IgD-negative memory B cell (primary cell): Measurements from ENCODE around the gene KLF11. TPM values are rescaled to one million over a fixed set of nuclear protein-coding genes. Genes with fewer than 3 reads are reported as not detected.

ENCODE experiments used
- H3K27ac Mint-ChIP-seq, 3 donors: one replicate each; pipeline ENCODE4 v1.8.0; 2020 to 2022; ENCODE audit warnings: mild to moderate bottlenecking in 3 of 3, mixed read lengths in 3 of 3, moderate library complexity in 1 of 3
- H3K27me3 Mint-ChIP-seq: one replicate; pipeline ENCODE4 v1.8.0; 2021; ENCODE audit warnings: mixed read lengths
- H3K36me3 Mint-ChIP-seq: one replicate; pipeline ENCODE4 v1.8.0; 2020; ENCODE audit warnings: mild to moderate bottlenecking, mixed read lengths
- H3K4me1 Mint-ChIP-seq, 3 donors: one replicate each; pipeline ENCODE4 v1.8.0; 2020 to 2022; ENCODE audit warnings: mixed read lengths in 3 of 3, mild to moderate bottlenecking in 1 of 3
- H3K4me3 Mint-ChIP-seq, 4 donors: one replicate each; pipeline ENCODE4 v1.8.0; 2020 to 2022; ENCODE audit warnings: mild to moderate bottlenecking in 4 of 4, mixed read lengths in 4 of 4, moderate library complexity in 3 of 4
- H3K9me3 Mint-ChIP-seq, 3 donors: one replicate each; pipeline ENCODE4 v1.8.0; 2020 to 2021; ENCODE audit warnings: mixed read lengths in 3 of 3, mild to moderate bottlenecking in 1 of 3
- polyA plus RNA-seq: library from polyadenylated mRNA; unstranded; fragments of 300-500 nt; fragmentation: Illumina TruSeq; gene quantifications from one replicate; pipeline ENCODE4 v1.2.3, GENCODE V29; 2021

Gene KLF11
- polyA plus RNA-seq, 1 donor from 2014 or later: 13.9 TPM

DNA sequence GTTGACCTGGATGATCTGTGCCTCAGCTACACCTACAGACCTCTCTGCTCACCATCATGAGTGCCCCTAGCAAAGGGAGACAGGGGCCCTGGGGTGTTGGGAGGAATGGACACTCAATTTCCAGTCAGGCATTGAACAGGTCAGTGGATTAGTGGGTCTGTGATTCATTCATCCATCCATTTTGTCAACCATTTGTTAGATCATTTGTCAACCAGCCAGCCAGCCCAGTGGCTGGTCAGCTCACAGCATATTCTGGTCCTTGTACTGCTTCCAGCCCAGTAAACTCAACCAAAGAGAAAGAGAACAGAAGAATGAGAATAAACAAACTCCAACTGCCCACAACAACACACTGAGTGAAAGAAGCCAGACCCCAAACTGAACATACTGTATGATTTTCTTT, 4.6 kb upstream of the KLF11 start:
- H3K36me3 Mint-ChIP-seq: peaks cover 1% of the 10 kb centered on the region
- H3K4me3 Mint-ChIP-seq: peak overlapping the region in 1 of 4 donors; percentile 68
- H3K4me1 Mint-ChIP-seq: peaks cover 23 to 34% (median 27%) of the 10 kb centered on the region in 3 donors
- H3K27ac Mint-ChIP-seq: peak overlapping the region in 2 of 3 donors; percentile 82 to 95
- no peaks in the 10 kb centered on the region for H3K9me3 Mint-ChIP-seq
- H3K27me3 Mint-ChIP-seq: no peaks in the 10 kb centered on the region

DNA sequence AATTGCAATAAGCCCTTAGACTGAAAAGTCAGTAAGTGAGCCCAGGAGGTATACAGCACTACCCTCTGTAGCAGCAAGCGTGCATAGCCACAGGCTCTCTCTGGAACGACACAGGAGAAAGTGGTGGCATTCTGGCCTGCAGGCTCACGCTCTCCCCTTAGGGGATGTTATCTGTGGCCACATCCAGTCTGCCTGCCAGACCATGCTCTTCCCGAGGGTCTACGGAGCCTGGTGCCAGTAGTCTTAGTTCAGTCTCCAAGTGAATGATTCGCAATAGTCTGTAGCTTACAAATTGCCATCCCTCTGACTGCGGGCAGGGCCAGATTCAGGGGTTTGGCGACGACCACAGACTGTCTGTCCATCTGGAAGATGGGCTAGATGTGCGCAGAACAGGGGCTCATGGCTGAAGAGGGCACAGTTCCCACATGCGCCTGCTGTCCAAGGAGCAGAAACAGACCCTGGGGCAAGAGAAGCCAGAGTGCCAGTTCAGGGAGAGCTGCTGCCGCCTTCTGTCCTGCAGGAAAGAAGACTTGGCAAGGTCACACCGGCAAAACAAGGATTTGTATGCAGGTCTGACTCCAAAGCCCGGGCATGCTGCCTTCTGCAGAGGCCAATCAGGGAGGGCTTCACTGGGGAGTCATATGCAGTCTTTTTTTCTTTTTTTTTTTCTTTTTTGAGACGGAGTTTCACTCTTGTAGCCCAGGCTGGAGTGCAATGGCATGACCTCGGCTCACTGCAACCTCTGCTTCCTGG, 3.5 kb upstream of the KLF11 start:
- Mint-ChIP-seq H3K4me1 (peaks cover 17 to 32% (median 25%) of the 10 kb centered on the region in 3 donors), H3K27ac (peak overlapping the region; percentile 19 to 95 (median 46)), H3K36me3 (no peaks in the 10 kb centered on the region), H3K27me3 (no peaks in the 10 kb centered on the region), H3K9me3 (no peaks in the 10 kb centered on the region), H3K4me3 (peak overlapping the region in 3 of 4 donors; percentile 9 to 95 (median 19))

DNA sequence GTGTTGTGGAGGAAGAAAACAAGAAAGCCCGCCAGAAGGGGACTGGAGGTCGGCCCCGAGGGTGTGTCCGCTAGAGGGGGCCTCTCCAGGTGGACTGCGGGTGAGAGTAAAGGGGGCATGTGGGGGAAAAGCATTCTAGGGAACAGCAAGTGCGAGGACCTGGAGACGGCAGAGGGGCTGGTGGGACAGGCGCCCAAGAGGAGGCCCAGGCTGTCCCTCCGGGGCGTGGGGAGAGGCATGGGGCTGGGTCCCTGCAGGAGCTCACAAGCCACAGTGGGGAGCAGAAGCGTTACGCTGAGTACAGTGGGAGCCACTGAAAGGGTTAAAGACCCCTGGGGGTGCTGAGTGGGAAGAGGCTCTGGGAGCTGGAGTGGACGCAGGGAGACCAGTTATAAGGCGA, 1.6 kb upstream of the KLF11 start:
- Mint-ChIP-seq H3K4me3 (peak overlapping the region in 3 of 4 donors; percentile 94 to 95 (median 95)), H3K9me3 (no peaks in the 10 kb centered on the region), H3K27me3 (no peaks in the 10 kb centered on the region), H3K36me3 (no peaks in the 10 kb centered on the region), H3K27ac (peak overlapping the region in 2 of 3 donors; percentile 77 to 95), H3K4me1 (peaks cover 10 to 31% (median 22%) of the 10 kb centered on the region in 3 donors)

DNA sequence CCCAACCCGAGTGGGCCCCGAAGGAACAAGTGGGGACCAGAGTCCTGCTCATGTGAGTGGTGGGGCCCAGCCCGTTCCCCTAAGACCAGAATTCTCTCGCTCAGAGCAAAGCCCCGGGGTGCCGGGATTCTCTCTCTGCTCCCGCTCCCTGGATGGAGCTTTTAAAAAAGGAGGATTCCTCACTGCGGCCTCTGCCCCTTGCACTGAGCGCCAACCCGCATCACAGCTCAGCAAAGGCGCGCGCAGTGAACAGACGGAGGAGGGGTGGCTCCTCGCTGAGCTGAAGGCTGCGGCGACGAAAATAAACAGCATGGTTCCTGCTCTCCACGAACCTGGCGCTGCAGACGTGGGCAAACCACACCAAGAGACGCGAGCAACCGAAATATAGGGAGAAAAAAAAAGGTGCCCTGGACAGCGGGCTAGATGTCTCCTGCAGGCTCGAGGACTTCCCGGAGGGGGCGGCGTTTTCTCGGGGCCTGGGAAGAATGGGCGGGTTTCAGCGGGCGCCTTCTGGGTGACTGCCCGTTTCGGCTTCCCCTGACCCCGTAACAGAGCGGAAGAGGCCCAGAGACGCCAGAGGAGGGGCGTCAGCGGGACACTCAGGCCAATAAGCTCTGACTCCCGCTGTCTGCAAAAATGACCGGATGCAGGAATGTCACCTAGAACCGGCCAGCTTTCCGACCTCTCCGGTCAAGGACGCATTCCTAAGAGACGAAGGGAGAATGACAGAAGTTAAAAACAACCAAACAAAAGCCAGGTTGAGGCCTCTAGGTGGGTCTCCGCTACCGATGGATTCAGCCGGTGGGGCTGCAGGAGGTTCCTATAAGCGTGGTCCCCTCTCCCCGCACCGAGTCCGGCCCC, 819 bp upstream of the KLF11 start:
- Mint-ChIP-seq H3K27me3 (no peaks in the 10 kb centered on the region), H3K36me3 (peaks cover 2% of the 10 kb centered on the region), H3K4me1 (peaks cover 12 to 37% (median 25%) of the 10 kb centered on the region in 3 donors), H3K9me3 (no peaks in the 10 kb centered on the region), H3K4me3 (peak overlapping the region; percentile 80 to 95 (median 94)), H3K27ac (peak overlapping the region; percentile 93 to 97 (median 95))

DNA sequence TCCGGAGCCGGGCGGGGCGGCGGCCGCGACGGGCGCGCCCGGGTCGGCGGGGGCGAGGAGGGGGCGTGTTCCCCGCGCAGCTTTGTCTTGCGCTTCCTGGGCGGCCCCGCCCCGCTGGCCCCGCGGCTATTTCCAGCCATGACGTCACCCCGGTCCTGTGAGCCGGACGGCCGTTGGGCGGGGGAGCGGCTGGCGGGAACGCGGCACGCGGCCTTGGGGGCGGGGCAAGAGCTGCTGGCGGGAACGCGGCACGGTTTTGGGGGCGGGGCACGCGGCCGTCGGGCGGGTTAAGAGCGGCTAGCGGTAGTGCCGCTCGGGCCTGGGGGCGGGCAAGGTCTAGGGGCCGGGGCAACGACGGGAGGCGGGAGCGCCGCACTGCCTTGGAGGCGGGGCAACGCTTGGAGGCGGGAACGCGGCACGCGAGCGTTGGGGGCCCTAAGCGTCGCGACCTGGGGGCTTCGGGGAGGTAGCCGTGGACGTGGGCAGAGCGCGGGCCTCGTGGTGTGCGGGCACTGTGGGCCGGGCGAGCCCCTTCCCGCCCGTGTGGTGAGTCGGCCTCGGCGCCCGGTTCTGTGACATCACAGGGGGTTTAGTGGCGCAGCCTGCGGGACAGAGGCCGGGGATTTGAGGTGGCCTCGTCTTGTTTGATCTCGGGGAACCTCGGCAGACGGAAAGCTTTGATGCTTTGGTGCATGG, 704 bp downstream of the KLF11 start:
- Mint-ChIP-seq H3K27me3 (no peaks in the 10 kb centered on the region), H3K27ac (peak overlapping the region; percentile 95 to 97 (median 95)), H3K36me3 (peaks cover 2% of the 10 kb centered on the region), H3K4me3 (peak overlapping the region; percentile 76 to 94 (median 90)), H3K4me1 (peaks cover 14 to 39% (median 23%) of the 10 kb centered on the region in 3 donors), H3K9me3 (no peaks in the 10 kb centered on the region)

DNA sequence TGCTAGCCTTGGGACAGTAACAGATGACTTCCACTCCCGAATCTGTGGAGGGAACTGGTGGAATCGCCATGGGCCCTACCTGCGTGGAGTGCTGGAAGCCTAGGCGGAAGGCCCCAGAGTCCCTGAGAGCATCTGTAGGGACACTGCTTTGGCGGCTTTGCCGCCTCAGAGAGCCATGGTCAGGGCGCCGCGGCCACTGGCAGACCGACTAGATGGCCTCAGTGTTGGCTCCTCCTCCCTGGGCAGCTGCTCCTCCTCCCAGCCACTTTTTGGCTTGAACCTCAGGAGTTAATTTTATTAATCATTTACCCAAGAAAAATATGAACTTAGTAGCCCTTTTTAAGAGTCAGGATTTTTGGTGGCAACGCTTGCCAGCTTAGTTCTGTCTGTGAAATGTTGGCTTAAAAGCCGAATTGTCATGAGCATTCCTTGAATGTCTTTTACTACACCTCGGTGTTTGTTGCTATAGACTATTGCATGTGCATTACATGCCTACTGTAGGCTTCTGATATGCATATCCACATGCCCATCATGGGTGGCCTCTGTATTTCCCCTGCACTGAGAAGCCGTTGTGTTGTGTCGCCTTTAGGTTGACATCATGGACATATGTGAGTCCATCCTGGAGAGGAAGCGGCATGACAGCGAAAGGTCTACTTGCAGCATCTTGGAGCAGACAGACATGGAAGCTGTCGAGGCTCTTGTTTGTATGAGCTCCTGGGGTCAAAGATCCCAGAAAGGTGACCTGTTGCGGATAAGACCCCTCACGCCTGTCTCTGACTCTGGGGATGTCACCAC, 2.4 kb downstream of the KLF11 start:
- Mint-ChIP-seq H3K27me3 (no peaks in the 10 kb centered on the region), H3K4me1 (peaks cover 9 to 31% (median 22%) of the 10 kb centered on the region in 3 donors), H3K36me3 (peaks cover 2% of the 10 kb centered on the region), H3K27ac (peak overlapping the region; percentile 64 to 97 (median 95)), H3K9me3 (no peaks in the 10 kb centered on the region), H3K4me3 (peak overlapping the region in 3 of 4 donors; percentile 50 to 87 (median 82))

DNA sequence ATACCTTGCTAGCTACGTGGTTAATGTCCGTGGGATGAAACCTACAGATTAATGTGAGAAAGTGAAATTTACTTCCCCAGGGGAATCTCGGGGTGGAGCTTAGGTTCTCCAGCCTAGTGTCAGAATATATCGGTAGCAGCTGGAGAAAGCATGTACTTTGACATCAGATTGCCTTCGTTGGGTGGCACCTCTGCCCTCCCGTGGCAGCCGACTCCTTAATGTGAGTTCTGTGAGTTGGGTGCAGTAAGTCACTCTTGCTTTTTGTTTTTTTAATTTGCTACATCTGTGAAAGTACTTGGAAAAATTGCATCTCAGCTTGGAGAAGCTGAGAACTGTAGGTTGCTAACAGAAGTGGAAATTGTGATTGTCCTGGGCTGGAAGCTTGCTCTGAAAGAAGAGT, 3.6 kb downstream of the KLF11 start:
- peaks cover 2% of the 10 kb centered on the region for H3K36me3 Mint-ChIP-seq
- H3K4me1 Mint-ChIP-seq: peaks cover 7 to 29% (median 21%) of the 10 kb centered on the region in 3 donors
- H3K4me3 Mint-ChIP-seq: peak overlapping the region in 1 of 4 donors; percentile 87
- no peaks in the 10 kb centered on the region for H3K27me3 Mint-ChIP-seq
- no peaks in the 10 kb centered on the region for H3K9me3 Mint-ChIP-seq
- H3K27ac Mint-ChIP-seq: peak overlapping the region in 2 of 3 donors; percentile 83 to 95

DNA sequence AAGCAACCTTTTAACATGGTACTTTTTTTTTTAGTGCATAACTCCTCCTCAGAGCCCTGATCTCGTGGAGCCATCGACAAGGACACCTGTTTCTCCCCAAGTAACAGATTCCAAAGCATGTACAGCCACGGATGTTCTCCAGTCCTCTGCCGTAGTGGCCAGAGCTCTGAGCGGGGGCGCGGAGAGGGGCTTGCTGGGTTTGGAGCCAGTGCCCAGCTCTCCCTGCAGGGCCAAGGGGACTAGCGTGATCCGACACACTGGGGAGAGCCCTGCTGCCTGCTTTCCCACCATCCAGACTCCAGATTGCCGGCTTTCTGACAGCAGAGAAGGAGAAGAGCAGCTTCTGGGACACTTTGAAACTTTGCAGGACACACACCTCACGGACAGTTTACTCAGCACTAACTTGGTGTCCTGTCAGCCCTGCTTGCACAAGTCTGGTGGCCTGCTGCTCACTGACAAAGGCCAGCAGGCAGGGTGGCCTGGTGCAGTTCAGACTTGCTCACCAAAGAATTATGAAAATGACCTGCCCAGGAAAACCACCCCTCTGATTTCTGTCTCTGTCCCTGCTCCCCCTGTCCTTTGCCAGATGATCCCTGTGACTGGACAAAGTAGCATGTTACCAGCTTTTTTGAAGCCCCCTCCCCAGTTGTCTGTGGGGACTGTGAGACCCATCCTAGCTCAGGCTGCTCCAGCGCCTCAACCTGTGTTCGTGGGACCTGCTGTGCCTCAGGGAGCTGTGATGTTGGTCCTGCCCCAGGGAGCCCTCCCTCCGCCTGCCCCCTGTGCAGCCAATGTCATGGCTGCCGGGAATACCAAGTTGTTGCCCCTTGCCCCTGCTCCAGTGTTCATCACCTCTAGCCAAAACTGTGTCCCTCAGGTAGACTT, 4.5 kb downstream of the KLF11 start:
- H3K36me3 Mint-ChIP-seq: peaks cover 2% of the 10 kb centered on the region
- no peaks in the 10 kb centered on the region for H3K27me3 Mint-ChIP-seq
- peaks cover 7 to 25% (median 19%) of the 10 kb centered on the region in 3 donors for H3K4me1 Mint-ChIP-seq
- H3K4me3 Mint-ChIP-seq: peak overlapping the region in 1 of 4 donors; percentile 87
- H3K27ac Mint-ChIP-seq: peak overlapping the region in 2 of 3 donors; percentile 90 to 95
- H3K9me3 Mint-ChIP-seq: no peaks in the 10 kb centered on the region

DNA sequence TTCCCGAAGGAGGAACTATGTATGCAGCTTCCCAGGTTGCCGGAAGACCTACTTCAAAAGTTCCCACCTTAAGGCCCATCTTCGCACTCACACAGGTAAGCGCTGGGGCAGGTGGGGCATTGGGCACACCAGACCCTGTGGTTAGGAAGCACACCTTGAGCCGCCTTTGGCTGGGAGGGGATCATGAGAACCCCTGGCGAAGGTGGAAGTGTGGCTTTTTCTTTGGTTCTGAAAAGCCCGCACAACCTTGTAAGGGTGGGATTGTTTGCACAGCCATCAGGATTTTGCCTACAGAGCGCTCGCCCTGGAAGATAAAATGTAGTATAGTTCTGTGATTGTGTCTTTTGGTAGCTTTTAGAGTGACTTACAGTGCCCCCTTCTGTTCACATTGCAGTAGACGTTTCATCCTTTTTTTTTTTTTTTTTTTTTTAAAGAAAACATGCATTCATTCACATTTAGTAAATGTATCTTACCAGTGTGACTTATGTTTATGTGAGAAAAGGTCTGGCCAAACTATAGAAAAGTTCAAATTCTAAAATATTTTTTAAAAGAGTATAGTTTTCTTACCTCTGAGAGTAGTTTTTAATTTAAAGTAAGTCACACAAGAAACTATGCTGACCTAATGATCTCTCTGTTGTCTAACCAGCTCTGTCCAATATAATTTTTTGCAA, 5.3 kb downstream of the KLF11 start:
- Mint-ChIP-seq H3K4me3 (peak overlapping the region in 1 of 4 donors; percentile 61), H3K27me3 (no peaks in the 10 kb centered on the region), H3K9me3 (no peaks in the 10 kb centered on the region), H3K4me1 (peaks cover 7 to 24% (median 19%) of the 10 kb centered on the region in 3 donors), H3K36me3 (peaks cover 2% of the 10 kb centered on the region), H3K27ac (peak overlapping the region in 2 of 3 donors; percentile 55 to 90)

DNA sequence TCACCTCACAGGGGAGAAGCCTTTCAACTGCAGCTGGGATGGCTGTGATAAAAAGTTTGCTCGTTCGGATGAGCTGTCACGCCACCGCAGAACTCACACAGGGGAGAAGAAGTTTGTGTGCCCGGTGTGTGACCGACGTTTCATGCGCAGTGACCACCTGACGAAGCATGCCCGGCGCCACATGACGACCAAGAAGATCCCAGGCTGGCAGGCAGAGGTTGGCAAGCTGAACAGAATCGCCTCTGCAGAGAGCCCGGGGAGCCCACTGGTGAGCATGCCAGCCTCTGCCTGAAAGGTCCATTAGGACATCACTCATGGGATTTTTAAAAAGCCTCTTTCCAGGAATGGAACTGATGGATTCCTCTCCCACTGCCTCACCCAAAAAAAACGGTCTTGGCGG, 8.9 kb downstream of the KLF11 start:
- no peak overlapping the region for H3K4me3 Mint-ChIP-seq
- peaks cover 4 to 8% (median 8%) of the 10 kb centered on the region in 3 donors for H3K4me1 Mint-ChIP-seq
- H3K27ac Mint-ChIP-seq: peak overlapping the region in 1 of 3 donors; percentile 31
- peaks cover 3% of the 10 kb centered on the region for H3K36me3 Mint-ChIP-seq
- H3K9me3 Mint-ChIP-seq: no peaks in the 10 kb centered on the region
- H3K27me3 Mint-ChIP-seq: no peaks in the 10 kb centered on the region

DNA sequence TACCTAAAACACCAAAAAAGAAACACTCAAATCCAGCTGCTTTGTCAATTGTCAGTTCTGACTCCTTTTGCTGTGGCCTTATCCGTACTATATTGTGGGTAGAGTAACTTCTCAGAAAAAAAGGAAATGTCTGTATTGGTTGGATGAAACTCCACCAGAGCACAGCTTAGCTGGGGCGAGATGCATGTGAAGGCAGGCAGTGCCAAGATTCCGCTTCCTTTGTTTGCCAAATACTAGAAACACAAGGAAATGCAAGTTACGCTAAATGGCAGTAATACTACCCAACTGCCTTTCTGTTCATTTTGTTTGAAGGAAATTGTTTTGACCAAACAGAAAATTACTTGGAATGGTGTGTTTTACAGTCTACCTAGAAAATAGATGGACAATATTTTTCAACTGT, 10.0 kb downstream of the KLF11 start:
- H3K27ac Mint-ChIP-seq: no peak overlapping the region
- no peaks in the 10 kb centered on the region for H3K27me3 Mint-ChIP-seq
- no peak overlapping the region for H3K4me3 Mint-ChIP-seq
- peaks cover 4 to 6% (median 6%) of the 10 kb centered on the region in 3 donors for H3K4me1 Mint-ChIP-seq
- no peaks in the 10 kb centered on the region for H3K9me3 Mint-ChIP-seq
- peaks cover 2% of the 10 kb centered on the region for H3K36me3 Mint-ChIP-seq

DNA sequence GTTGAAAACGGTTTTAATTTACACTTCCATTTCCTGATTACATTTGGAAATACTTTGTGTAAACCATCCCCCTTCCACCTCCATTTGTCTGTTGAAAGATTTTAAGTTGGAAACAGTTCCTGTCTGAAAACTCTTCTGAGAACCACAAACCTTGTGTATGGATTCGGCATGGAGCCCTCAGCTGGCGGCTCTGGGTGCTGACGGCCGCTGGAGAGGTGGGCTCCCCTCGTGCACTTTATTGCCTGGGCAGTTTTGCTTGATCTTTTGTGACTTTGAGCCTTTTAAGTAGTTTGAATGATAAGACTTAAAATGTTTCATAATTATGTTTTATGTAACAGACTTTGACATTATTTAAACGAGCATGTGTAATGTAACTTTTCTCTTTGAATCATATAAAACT, 11.1 kb downstream of the KLF11 start:
- Mint-ChIP-seq H3K9me3 (no peaks in the 10 kb centered on the region), H3K4me3 (no peak overlapping the region), H3K27me3 (no peaks in the 10 kb centered on the region), H3K36me3 (peaks cover 2% of the 10 kb centered on the region), H3K4me1 (peaks cover 0 to 6% (median 2%) of the 10 kb centered on the region in 3 donors), H3K27ac (peak overlapping the region in 1 of 3 donors; percentile 6)

DNA sequence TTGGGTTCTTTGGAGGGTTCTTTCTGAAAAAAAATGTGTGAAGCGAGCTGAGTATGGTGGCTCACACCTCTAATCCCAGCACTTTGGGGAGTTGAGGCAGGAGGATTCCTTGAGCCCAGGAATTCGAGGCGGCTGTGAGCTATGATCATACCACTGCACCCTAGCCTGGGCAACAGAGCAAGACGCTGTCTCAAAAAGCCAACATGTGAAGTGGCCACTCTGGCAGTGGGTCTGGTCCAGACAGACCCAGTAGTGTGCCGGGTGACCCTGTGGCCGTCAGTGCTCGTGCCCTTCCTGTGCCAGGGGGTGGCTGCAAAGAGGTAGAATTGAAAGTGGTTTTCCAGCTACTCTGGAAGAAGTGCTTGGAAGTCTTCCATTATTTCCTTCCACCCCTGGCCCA, 11.6 kb downstream of the KLF11 start:
- Mint-ChIP-seq H3K27ac (peak overlapping the region in 1 of 3 donors; percentile 57), H3K9me3 (no peaks in the 10 kb centered on the region), H3K36me3 (peaks cover 2% of the 10 kb centered on the region), H3K27me3 (no peaks in the 10 kb centered on the region), H3K4me1 (peaks cover 0 to 4% (median 2%) of the 10 kb centered on the region in 3 donors), H3K4me3 (no peak overlapping the region)
